Measurements from ENCODE around the gene PDE4D. TPM values are rescaled to one million over a fixed set of nuclear protein-coding genes. Genes with fewer than 3 reads are reported as not detected.

Gene PDE4D
- total RNA-seq, 1 donor from 2014 or later: 2.3 TPM

GRCh38 chr5:58993461-58993860, 900.1 kb downstream of the PDE4D start:
- Histone ChIP-seq H2AFZ (replicated peaks) (no peak overlapping the region), H3K9me3 (ENCODE audit: low read depth) (no peaks in the 10 kb centered on the region), H3K27me3 (no peaks in the 10 kb centered on the region), H3K36me3 (no peaks in the 10 kb centered on the region), H4K20me1 (ENCODE audit: low read depth) (no peaks in the 10 kb centered on the region), H3K79me2 (ENCODE audit: low read depth) (no peaks in the 10 kb centered on the region), H3K4me1 (peaks cover 23% of the 10 kb centered on the region), H3K27ac (no peak overlapping the region), H3K4me3 (no peak overlapping the region), H3K4me2 (no peak overlapping the region), H3K9ac (no peak overlapping the region), H3F3A (ENCODE audit: low read depth) (no peaks in the 10 kb centered on the region)
- peaks cover 3% of the 10 kb centered on the region for H3K36me3 Mint-ChIP-seq
- no peaks in the 10 kb centered on the region for H3K4me1 Mint-ChIP-seq
- H3K4me3 Mint-ChIP-seq: no peak overlapping the region
- H3K27ac Mint-ChIP-seq: no peak overlapping the region
- DNase-seq (ENCODE audit: low spot score): no peak
- no peaks in the 10 kb centered on the region for H3K9me3 Mint-ChIP-seq
- TF ChIP-seq EZH2 (IDR thresholded peaks at IDR 0.05): no peak
- TF ChIP-seq EZH2phosphoT487 (IDR thresholded peaks at IDR 0.05): no peak
- no peak for TF ChIP-seq CTCF (IDR thresholded peaks at IDR 0.05)
- no peaks in the 10 kb centered on the region for H3K27me3 Mint-ChIP-seq (ENCODE audit: insufficient read depth, low read depth)

- TF ChIP-seq CTCF (IDR thresholded peaks at IDR 0.05) (peak; percentile 4), EZH2phosphoT487 (IDR thresholded peaks at IDR 0.05) (no peak)
- H3K27ac Mint-ChIP-seq: no peak overlapping the region
- no peaks in the 10 kb centered on the region for H3K9me3 ChIP-seq (ENCODE audit: low read depth)
Measured at GRCh38 chr5:58988938-58989337, 904.6 kb downstream of the PDE4D start.

GRCh38 chr5:58987193-58987592, 906.3 kb downstream of the PDE4D start:
- H3K4me1 ChIP-seq: peaks cover 18% of the 10 kb centered on the region
- Mint-ChIP-seq H3K36me3 (peaks cover 9% of the 10 kb centered on the region), H3K4me3 (no peak overlapping the region), H3K9me3 (no peaks in the 10 kb centered on the region), H3K27me3 (ENCODE audit: insufficient read depth, low read depth) (no peaks in the 10 kb centered on the region), H3K27ac (no peak overlapping the region), H3K4me1 (peaks cover 6% of the 10 kb centered on the region)
- H3K27ac ChIP-seq: no peak overlapping the region
- DNase-seq (ENCODE audit: low spot score): no peak
- H3K4me2 ChIP-seq: no peak overlapping the region
- H4K20me1 ChIP-seq (ENCODE audit: low read depth): no peaks in the 10 kb centered on the region
- H3K36me3 ChIP-seq: no peaks in the 10 kb centered on the region
- H3K9ac ChIP-seq: no peak overlapping the region
- H3K79me2 ChIP-seq (ENCODE audit: low read depth): no peaks in the 10 kb centered on the region
- H3K27me3 ChIP-seq: no peaks in the 10 kb centered on the region
- no peaks in the 10 kb centered on the region for H3K9me3 ChIP-seq (ENCODE audit: low read depth)
- H2AFZ ChIP-seq (replicated peaks): no peak overlapping the region
- H3K4me3 ChIP-seq: no peak overlapping the region
- H3F3A ChIP-seq (ENCODE audit: low read depth): no peaks in the 10 kb centered on the region
- no peak for TF ChIP-seq EZH2 (IDR thresholded peaks at IDR 0.05)
- TF ChIP-seq CTCF (IDR thresholded peaks at IDR 0.05): no peak
- no peak for TF ChIP-seq EZH2phosphoT487 (IDR thresholded peaks at IDR 0.05)

More at GRCh38 chr5:58988938-58989337, 904.6 kb downstream of the PDE4D start:
- Histone ChIP-seq H3K4me3 (no peak overlapping the region), H3K27ac (no peak overlapping the region), H3K36me3 (no peaks in the 10 kb centered on the region), H3F3A (ENCODE audit: low read depth) (no peaks in the 10 kb centered on the region), H3K4me2 (no peak overlapping the region), H4K20me1 (ENCODE audit: low read depth) (no peaks in the 10 kb centered on the region), H3K4me1 (peaks cover 18% of the 10 kb centered on the region), H3K27me3 (no peaks in the 10 kb centered on the region), H3K79me2 (ENCODE audit: low read depth) (no peaks in the 10 kb centered on the region), H2AFZ (replicated peaks) (no peak overlapping the region), H3K9ac (no peak overlapping the region)
- H3K9me3 Mint-ChIP-seq: no peaks in the 10 kb centered on the region
- peaks cover 3% of the 10 kb centered on the region for H3K36me3 Mint-ChIP-seq
- H3K4me1 Mint-ChIP-seq: peaks cover 6% of the 10 kb centered on the region
- H3K4me3 Mint-ChIP-seq: no peak overlapping the region
- no peaks in the 10 kb centered on the region for H3K27me3 Mint-ChIP-seq (ENCODE audit: insufficient read depth, low read depth)
- DNase-seq (ENCODE audit: low spot score): no peak

All from neural progenitor cell (in vitro differentiated cells).